ENCODE measurements around the gene AR.

GRCh38 chrX:67730296-67730695 is 186.5 kb downstream of the AR start:
- no peak for TF ChIP-seq CTCF (IDR thresholded peaks at IDR 0.05)
- no peak for TF ChIP-seq POLR2A (IDR thresholded peaks at IDR 0.05)

Data from suprapubic skin (tissue), 3 donors.